ENCODE results near the gene ALOX5.
"Not testable (repeated sequence)": the region's sequence is repeated elsewhere in the genome, so short reads cannot be mapped to it uniquely, and the experiment has no call there.

Gene ALOX5

DNA sequence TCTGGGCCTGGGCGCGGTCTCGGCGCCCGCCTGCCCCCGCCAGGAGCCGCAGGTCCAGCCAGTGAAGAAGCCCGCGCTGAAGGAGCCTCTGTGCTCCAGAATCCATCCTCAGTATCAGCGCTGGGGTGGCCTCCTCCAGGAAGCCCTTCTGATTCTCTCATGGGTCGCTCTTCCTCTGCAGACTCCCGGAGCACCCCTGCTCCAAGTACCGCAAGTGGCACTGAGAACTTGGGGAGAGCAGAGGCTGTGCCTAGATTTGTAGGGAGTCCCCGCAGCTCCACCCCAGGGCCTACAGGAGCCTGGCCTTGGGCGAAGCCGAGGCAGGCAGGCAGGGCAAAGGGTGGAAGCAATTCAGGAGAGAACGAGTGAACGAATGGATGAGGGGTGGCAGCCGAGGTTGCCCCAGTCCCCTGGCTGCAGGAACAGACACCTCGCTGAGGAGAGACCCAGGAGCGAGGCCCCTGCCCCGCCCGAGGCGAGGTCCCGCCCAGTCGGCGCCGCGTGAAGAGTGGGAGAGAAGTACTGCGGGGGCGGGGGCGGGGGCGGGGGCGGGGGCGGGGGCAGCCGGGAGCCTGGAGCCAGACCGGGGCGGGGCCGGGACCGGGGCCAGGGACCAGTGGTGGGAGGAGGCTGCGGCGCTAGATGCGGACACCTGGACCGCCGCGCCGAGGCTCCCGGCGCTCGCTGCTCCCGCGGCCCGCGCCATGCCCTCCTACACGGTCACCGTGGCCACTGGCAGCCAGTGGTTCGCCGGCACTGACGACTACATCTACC, at the start of gene ALOX5:
ALOX5 (plus strand) TSS at position 641 of the 774 bp plus-strand sequence; CDS start at position 705, 64 bp downstream.
- DNase-seq (ENCODE audit: low read depth in 1 of 2, low spot score in 1 of 2), result no peak

GRCh38 chr10:45325116-45325515, 48.9 kb upstream of the ALOX5 start:
- DNase-seq (ENCODE audit: low read depth in 1 of 2, low spot score in 1 of 2), result no peak

DNA sequence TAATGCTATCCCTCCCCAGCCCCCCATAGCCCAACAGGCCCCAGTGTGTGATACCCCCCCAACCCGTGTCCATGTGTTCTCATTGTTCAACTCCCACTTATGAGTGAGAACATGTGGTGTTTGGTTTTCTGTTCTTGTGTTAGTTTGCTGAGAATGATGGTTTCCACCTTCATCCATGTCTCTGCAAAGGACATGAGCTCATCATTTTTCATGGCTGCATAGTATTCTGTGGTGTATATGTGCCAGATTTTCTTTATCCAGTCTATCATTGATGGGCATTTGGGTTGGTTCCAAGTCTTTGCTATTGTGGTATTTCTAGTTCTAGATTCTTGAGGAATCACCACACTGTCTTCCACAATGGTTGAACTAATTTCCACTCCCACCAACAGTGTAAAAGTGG, 47.2 kb upstream of the ALOX5 start:
- DNase-seq (ENCODE audit: low read depth in 1 of 2, low spot score in 1 of 2), result not testable (repeated sequence)

GRCh38 chr10:45331824-45332223, 42.2 kb upstream of the ALOX5 start:
- DNase-seq (ENCODE audit: low read depth in 1 of 2, low spot score in 1 of 2), result not testable (repeated sequence)

DNA sequence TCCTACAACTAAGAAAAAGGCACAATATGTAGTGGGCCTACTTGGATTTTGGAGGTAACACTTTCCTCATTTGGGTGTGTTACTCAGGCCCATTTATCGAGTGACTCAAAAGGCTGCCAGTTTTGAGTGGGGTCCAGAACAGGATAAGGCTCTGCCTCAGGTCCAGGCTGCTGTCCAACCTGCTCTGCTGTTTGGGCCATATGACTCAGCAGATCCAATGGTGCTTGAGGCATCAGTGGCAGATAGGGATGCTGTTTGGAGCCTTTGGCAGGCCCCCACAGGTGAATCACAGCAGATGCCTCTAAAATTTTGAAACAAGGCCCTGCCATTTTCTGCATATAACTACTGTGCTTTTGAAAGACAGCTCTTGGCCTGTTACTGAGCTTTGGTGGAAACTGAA, 34.1 kb upstream of the ALOX5 start:
- DNase-seq (ENCODE audit: low read depth in 1 of 2, low spot score in 1 of 2), result no peak

- not testable (repeated sequence) for DNase-seq (ENCODE audit: low read depth in 1 of 2, low spot score in 1 of 2)
Observed at GRCh38 chr10:45340420-45340819, 33.6 kb upstream of the ALOX5 start.

DNA sequence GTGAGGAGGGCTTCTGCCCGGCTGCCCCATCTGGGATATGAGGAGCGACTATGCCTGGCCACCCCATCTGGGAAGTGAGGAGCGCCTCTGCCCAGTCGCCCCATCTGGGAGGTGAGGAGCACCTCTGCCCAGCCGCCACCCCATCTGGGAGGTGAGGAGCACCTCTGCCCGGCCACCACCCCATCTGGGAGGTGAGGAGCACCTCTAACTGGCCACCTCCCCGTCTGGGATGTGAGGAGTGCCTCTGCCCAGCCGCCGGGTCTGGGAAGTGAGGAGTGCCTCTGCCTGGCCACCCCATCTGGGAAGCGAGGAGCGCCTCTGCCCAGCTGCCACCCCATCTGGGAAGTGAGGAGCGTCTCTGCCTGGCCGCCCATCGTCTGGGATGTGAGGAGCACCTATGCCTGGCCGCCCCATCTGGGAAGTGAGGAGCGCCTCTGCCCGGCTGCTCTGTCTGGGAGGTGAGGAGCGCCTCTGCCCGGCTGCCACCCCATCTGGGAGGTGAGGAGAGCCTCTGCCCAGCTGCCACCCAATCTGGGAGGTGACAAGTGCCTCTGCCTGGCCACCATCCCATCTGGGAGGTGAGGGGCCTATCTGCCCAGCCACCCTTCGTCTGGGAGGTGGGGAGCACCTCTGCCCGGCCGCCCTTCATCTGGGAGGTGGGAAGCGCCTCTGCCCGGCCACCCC, 27.2 kb upstream of the ALOX5 start:
- not testable (repeated sequence) for DNase-seq (ENCODE audit: low read depth in 1 of 2, low spot score in 1 of 2)

DNA sequence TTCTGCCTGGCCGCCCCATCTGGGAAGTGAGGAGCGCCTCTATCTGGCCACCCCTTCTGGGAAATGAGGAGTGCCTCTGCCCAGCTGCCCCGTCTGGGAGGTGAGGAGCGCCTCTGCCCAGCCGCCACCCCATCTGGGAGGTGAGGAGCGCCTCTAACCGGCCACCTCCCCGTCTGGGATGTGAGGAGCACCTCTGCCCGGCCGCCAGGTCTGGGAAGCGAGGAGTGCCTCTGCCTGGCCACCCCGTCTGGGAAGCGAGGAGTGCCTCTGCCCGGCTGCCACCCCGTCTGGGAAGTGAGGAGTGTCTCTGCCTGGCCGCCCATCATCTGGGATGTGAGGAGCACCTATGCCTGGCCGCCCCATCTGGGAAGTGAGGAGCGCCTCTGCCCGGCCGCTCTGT, 26.6 kb upstream of the ALOX5 start:
- not testable (repeated sequence) for DNase-seq (ENCODE audit: low read depth in 1 of 2, low spot score in 1 of 2)

- not testable (repeated sequence) for DNase-seq (ENCODE audit: low read depth in 1 of 2, low spot score in 1 of 2)
Observed at GRCh38 chr10:45348196-45348765, 25.7 kb upstream of the ALOX5 start.

DNA sequence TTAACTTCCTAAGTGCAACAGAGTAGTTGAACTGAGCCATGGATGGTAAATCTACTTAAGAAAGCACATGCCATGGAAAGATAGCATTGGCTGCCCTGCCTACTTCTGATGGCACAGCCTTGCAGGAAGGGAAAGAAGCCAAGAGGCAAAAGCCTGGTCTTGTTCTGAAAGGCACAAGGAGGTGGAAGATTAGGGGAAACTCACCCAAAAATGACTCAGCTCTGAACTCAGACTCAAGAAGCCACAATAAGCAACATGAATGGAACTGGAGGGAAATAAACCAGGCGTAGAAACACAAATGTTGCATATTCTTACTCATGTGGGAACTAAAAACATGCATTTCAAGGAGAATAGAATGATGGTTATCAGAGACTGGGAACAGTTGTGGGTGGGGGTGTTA, 20.8 kb upstream of the ALOX5 start:
- DNase-seq (ENCODE audit: low read depth in 1 of 2, low spot score in 1 of 2), result no peak

DNA sequence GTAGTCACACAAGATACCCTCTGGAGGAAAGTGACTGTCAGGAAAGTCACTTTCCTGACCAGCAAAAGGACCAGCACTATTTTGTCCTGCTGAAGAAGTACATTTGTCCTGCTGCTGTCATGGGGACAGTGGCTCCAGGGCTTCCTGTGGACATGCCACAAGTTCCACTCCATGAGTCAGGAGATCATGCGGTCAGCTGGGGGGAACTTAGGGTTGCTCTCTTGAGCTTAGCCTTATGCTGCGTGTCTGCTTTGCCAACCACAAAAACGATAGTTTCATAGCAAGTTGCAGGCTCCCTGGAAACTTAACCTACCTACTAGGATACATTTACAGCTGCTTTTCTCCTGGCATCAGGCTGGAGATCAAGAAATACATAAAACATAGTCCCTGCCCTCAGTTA, 19.8 kb upstream of the ALOX5 start:
- DNase-seq (ENCODE audit: low read depth in 1 of 2, low spot score in 1 of 2), result no peak

DNA sequence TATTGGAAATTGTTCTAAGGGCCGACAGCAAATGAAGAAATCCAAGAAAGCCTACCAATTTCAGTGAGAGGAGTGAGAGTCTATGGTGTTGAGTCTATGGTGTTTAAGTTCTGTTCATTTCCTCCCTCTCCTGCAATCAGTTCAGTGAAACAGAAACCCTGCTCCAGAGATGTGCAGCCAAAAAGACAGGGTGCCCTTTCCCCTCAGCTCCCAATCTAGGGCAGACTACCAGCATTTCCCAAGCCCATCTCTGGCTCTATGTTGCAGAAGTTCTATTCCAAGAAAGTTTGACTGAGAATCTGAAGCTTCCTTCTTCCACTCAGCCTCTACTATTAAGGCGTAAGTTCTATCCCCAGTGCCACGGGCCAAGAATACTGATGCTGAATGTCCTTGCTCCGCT, 18.5 kb upstream of the ALOX5 start:
- DNase-seq (ENCODE audit: low read depth in 1 of 2, low spot score in 1 of 2), result no peak

DNA sequence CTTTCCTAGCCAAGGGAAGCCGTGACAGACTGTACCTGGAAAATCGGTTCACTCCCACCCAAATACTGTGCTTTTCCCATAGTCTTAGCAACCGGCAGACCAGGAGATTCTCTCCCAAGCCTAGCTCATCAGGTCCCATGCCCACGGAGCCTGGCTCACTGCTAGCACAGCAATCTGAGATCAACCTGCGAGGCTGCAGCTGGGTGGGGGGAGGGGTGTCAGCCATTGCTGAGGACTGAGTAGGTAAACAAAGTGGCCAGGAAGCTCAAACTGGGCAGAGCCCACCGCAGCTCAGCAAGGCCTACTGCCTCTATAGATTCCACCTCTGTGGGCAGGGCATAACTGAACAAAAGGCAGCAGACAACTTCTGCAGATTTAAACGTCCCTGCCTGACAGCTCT, 15.1 kb upstream of the ALOX5 start:
- not testable (repeated sequence) for DNase-seq (ENCODE audit: low read depth in 1 of 2, low spot score in 1 of 2)

GRCh38 chr10:45361983-45362799, 11.8 kb upstream of the ALOX5 start:
- not testable (repeated sequence) for DNase-seq (ENCODE audit: low read depth in 1 of 2, low spot score in 1 of 2)

DNA sequence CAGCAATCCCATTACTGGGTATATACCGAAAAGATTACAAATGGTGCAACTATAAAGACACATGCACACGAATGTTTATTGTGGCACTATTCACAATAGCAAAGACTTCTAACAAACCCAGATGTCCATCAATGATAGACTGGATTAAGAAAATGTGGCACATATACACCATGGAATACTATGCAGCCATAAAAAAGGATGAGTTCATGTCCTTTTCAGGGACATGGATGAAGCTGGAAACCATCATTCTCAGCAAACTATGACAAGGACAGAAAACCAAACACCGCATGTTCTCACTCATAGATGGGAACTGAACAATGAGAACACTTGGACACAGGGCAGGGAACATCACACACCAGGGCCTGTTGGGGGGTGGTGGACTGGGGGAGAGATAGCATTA, 6.4 kb upstream of the ALOX5 start:
- not testable (repeated sequence) for DNase-seq (ENCODE audit: low read depth in 1 of 2, low spot score in 1 of 2)

- no peak for DNase-seq (ENCODE audit: low read depth in 1 of 2, low spot score in 1 of 2)
Observed at GRCh38 chr10:45368181-45368580, 5.8 kb upstream of the ALOX5 start.

DNA sequence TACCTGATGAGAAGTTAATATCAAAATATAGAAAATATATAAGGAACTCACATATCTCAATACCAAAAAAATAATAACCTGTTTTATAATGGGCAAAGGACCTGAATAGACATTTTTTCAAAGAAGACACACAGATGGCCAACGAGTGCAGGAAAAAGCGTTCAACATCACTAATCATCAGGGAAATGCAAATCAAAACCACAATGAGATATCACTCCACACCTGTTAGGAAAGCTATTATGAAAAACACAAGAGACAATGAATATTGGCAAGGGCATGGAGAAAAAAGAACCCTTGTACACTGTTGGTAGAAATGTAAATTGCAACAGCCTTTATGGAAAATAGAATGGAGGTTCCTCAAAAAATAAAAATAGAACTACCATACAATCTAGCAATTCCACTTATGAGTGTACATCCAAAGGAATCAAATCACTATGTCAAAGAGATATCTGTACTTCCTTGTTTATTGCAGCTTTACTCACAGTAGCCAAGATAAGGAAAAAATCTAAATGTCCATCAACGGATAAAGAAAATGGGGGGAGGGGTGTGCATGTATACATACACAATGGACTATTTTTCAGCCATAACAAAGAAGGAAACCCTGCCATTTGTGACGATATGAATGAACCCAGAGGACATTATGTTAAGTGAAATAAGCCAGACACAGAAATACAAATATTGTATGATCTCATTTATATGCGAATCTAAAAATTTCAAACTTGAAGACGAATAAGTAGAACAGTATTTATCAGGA, 3.6 kb upstream of the ALOX5 start:
- DNase-seq (ENCODE audit: low read depth in 1 of 2, low spot score in 1 of 2), result no peak

- no peak for DNase-seq (ENCODE audit: low read depth in 1 of 2, low spot score in 1 of 2)
Observed at GRCh38 chr10:45371560-45371959, 2.5 kb upstream of the ALOX5 start.

DNA sequence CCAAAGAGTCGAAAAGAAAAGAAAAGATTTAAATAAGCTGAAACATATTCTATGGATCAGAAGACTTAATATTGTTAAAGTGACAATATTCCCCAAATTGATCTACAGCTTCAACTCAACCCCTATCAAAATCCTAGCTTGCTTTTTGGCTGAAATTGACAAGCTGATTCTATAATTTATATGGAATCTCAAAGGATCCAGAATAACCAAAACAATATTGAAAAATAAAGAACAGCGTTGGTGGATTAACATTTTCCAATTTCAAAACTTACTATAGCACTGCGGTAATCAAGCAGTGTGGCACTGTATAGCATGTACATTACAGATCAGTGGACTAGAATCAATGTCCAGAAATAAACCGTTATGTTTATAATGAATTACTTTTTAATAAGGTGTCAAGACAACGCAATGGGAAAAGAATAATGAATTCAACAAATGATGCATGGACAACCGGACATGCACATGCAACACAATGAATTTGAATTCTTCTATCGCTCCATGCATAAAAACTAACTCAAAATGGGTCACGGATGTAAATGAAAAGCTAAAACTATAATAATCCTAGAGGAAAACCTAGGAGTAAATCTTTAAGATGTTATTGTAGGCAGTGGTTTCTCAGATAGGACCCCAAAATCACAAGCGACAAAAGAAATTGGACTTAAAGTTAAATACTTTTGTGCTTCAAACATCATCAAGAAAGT, 1.6 kb upstream of the ALOX5 start:
- no peak for DNase-seq (ENCODE audit: low read depth in 1 of 2, low spot score in 1 of 2)

GRCh38 chr10:45373003-45373575, 927 bp upstream of the ALOX5 start:
- DNase-seq (ENCODE audit: low read depth in 1 of 2, low spot score in 1 of 2), result no peak
